Esophagus squamous epithelium (tissue), 5 donors: Measurements from ENCODE around the gene TESK1. TPM values are rescaled to one million over a fixed set of nuclear protein-coding genes. Genes with fewer than 3 reads are reported as not detected.
"Not testable (repeated sequence)": the region's sequence is repeated elsewhere in the genome, so short reads cannot be mapped to it uniquely, and the experiment has no call there.

Experiments used
- DNase-seq: peaks from one replicate; lab custom pipeline; 2025; lab: John Stamatoyannopoulos, UW
- H3K27ac ChIP-seq, 4 donors: fragments of 200-600 bp; sonication (generic); one replicate each; pipeline ENCODE4 v1.5.1; 2016 to 2019; ENCODE audit warnings: mild to moderate bottlenecking in 1 of 4
- H3K27me3 ChIP-seq, 4 donors: fragments of 200-600 bp; sonication (generic); 1 replicate in 3 of 4; 2 replicates in 1 of 4; pipeline versions ENCODE4 v1.5.1 to v1.6.0; 2017 to 2021; ENCODE audit warnings: antibody characterized with exemption in 1 of 4
- H3K36me3 ChIP-seq, 3 donors: fragments of 200-600 bp; sonication (generic); one replicate each; pipeline ENCODE4 v1.5.1; 2016 to 2019
- H3K4me1 ChIP-seq, 3 donors: fragments of 200-600 bp; sonication (generic); one replicate each; pipeline ENCODE4 v1.5.1; 2017 to 2019
- H3K4me3 ChIP-seq, 4 donors: fragments of 200-600 bp; sonication (generic); 1 replicate in 3 of 4; 2 replicates in 1 of 4; pipeline ENCODE4 v1.5.1; 2016 to 2019; ENCODE audit warnings: mild to moderate bottlenecking in 2 of 4, moderate library complexity in 1 of 4
- H3K9me3 ChIP-seq, 3 donors: fragments of 200-600 bp; sonication (generic); one replicate each; pipeline ENCODE4 v1.5.1; 2016 to 2019
- CTCF ChIP-seq, 6 experiments: fragments of 450-650 bp in 4 of 6; fragments of 200-600 bp in 2 of 6; sonication (generic) in 2 of 6; IDR thresholded peaks; one replicate each; pipeline ENCODE4 v1.5.1; 2016 to 2019; ENCODE audit warnings: antibody characterized with exemption in 6 of 6, mild to moderate bottlenecking in 4 of 6, moderate library complexity in 4 of 6
- POLR2A ChIP-seq, 4 donors: fragments of 450-650 bp; IDR thresholded peaks; one replicate each; pipeline ENCODE4 v1.6.1; 2017; ENCODE audit warnings: antibody characterized with exemption in 4 of 4, mild to moderate bottlenecking in 4 of 4, moderate library complexity in 3 of 4
- WGBS, 2 donors: methylation state at CpG; one replicate each; pipeline ENCODE4 v1.1.5; 2018; 5-methylcytosine and 5-hydroxymethylcytosine counted together
- intact Hi-C: fragments of 100-400 bp; cut with DNase I; formaldehyde crosslinking; loops from one replicate; pipeline ENCODE4 v1.15.0; 2022
- total RNA-seq, 4 donors: library from RNA; depleted of rRNA; stranded (reverse); fragments of >200 nt; gene quantifications; one replicate each; pipeline ENCODE4 v1.1.0, GENCODE V29; 2016
- donor health status: DM: yes; HTN: yes; CAD: no.

The TESK1 gene
- total RNA-seq, 4 donors from 2014 or later, result 10.1 to 22.1 (median 14.4) TPM

- peaks cover 14 to 40% (median 17%) of the 10 kb centered on the region in 3 donors for H3K36me3 ChIP-seq
- DNase-seq, result no peak
- H3K9me3 ChIP-seq, result no peaks in the 10 kb centered on the region
- H3K4me1 ChIP-seq, result peaks cover 5 to 14% (median 5%) of the 10 kb centered on the region in 3 donors
- no peak overlapping the region for H3K27ac ChIP-seq
- no peak for TF ChIP-seq POLR2A (IDR thresholded peaks at IDR 0.05)
- peak in 5 of 6 experiments; percentile 25 to 67 (median 47) for TF ChIP-seq CTCF (IDR thresholded peaks at IDR 0.05)
- WGBS, 2 donors, result 13% methylated on average over 7 to 8 of the region's 8 CpGs
- intact Hi-C loops, result no loop called here
- peaks cover 0 to under 1% (median 0%) of the 10 kb centered on the region in 4 donors for H3K27me3 ChIP-seq
- no peak overlapping the region for H3K4me3 ChIP-seq
Observed at GRCh38 chr9:35611230-35611797, 6.3 kb downstream of the TESK1 start.

- 87 to 92% methylated on average over 4 of the region's 4 CpGs for WGBS, 2 donors
- H3K9me3 ChIP-seq, H3K27me3 ChIP-seq, intact Hi-C loops, H3K27ac ChIP-seq, H3K4me3 ChIP-seq, DNase-seq: not testable (repeated sequence)
- peaks cover 14 to 35% (median 17%) of the 10 kb centered on the region in 3 donors for H3K36me3 ChIP-seq
- H3K4me1 ChIP-seq, result peaks cover 0 to 14% (median 7%) of the 10 kb centered on the region in 3 donors
Observed at GRCh38 chr9:35612066-35612465, 7.0 kb downstream of the TESK1 start.

- Histone ChIP-seq H3K4me3 (no peak overlapping the region), H3K9me3 (no peaks in the 10 kb centered on the region), H3K27me3 (peaks cover 0 to 16% (median 0%) of the 10 kb centered on the region in 4 donors), H3K27ac (no peak overlapping the region), H3K36me3 (peaks cover 14 to 28% (median 16%) of the 10 kb centered on the region in 3 donors), H3K4me1 (peaks cover 0 to 16% (median 13%) of the 10 kb centered on the region in 3 donors)
- WGBS, 2 donors, result 85 to 91% methylated on average over 2 of the region's 2 CpGs
- TF ChIP-seq POLR2A (IDR thresholded peaks at IDR 0.05) (no peak), CTCF (IDR thresholded peaks at IDR 0.05) (no peak)
- no peak for DNase-seq
- intact Hi-C loops, result no loop called here
Observed at GRCh38 chr9:35612843-35613242, 7.8 kb downstream of the TESK1 start.

- TF ChIP-seq CTCF (IDR thresholded peaks at IDR 0.05) (no peak), POLR2A (IDR thresholded peaks at IDR 0.05) (no peak)
- DNase-seq, result no peak
- no peaks in the 10 kb centered on the region for H3K36me3 ChIP-seq
- H3K4me1 ChIP-seq, result peaks cover 0 to 28% (median 13%) of the 10 kb centered on the region in 3 donors
- intact Hi-C loops, result no loop called here
- H3K27ac ChIP-seq, result no peak overlapping the region
- H3K27me3 ChIP-seq, result peaks cover 0 to 18% (median 0%) of the 10 kb centered on the region in 4 donors
- H3K9me3 ChIP-seq, result no peaks in the 10 kb centered on the region
- H3K4me3 ChIP-seq, result no peak overlapping the region
- 80 to 82% methylated on average over 11 to 15 of the region's 17 CpGs for WGBS, 2 donors
Observed at GRCh38 chr9:35615981-35616680, 11.1 kb downstream of the TESK1 start.

- peaks cover 0 to 28% (median 13%) of the 10 kb centered on the region in 3 donors for H3K4me1 ChIP-seq
- no peak for DNase-seq
- no peaks in the 10 kb centered on the region for H3K36me3 ChIP-seq
- intact Hi-C loops, result no loop called here
- peak overlapping the region in 3 of 4 donors; percentile 5 to 30 (median 25) for H3K27ac ChIP-seq
- H3K4me3 ChIP-seq, result peak overlapping the region; percentile 14 to 71 (median 46)
- TF ChIP-seq CTCF (IDR thresholded peaks at IDR 0.05) (peak in 2 of 6 experiments; percentile 1 to 18), POLR2A (IDR thresholded peaks at IDR 0.05) (peak in 1 of 4 donors; percentile 40)
- no peaks in the 10 kb centered on the region for H3K9me3 ChIP-seq
- H3K27me3 ChIP-seq, result peaks cover 0 to 18% (median 0%) of the 10 kb centered on the region in 4 donors
- 15 to 21% methylated on average over 29 to 35 of the region's 51 CpGs for WGBS, 2 donors
Observed at GRCh38 chr9:35616681-35617459, 11.8 kb downstream of the TESK1 start.
